Keratinocyte (primary cell): ENCODE data around the gene RAX2. TPM values are rescaled to one million over a fixed set of nuclear protein-coding genes. Genes with fewer than 3 reads are reported as not detected.

Experiments used
- DNase-seq: peaks from one replicate; pipeline ENCODE4 v3.0.0-alpha.2; 2011; ENCODE audit warnings: low read depth, missing footprints, low spot score
- FAIRE-seq: peaks from 2 replicates; lab custom pipeline; 2011; peaks lifted over from hg19 to GRCh38; lab: Jason Lieb, UNC
- H2AFZ ChIP-seq: 2 replicates; pipeline ENCODE4 v1.6.0; 2012; ENCODE audit warnings: low read length, control low read depth, inconsistent platforms; ENCODE audit not compliant: control insufficient read depth
- H3K27ac ChIP-seq: 2 replicates; pipeline ENCODE4 v1.5.1; 2011; ENCODE audit warnings: low read length; ENCODE audit not compliant: control insufficient read depth, insufficient read depth
- H3K27me3 ChIP-seq: 3 replicates; pipeline ENCODE4 v1.6.0; 2011; ENCODE audit warnings: low read length; ENCODE audit not compliant: control insufficient read depth, insufficient read depth; ENCODE audit errors: extremely low read depth
- H3K36me3 ChIP-seq, 2 experiments: 2 replicates in 1 of 2; 3 replicates in 1 of 2; pipeline ENCODE4 v1.5.1; 2011; ENCODE audit warnings: low read length in 2 of 2, mild to moderate bottlenecking in 1 of 2; ENCODE audit not compliant: control insufficient read depth in 2 of 2, insufficient read depth in 2 of 2; ENCODE audit errors: extremely low read depth in 1 of 2
- H3K4me1 ChIP-seq: 3 replicates; pipeline ENCODE4 v1.5.1; 2011; ENCODE audit warnings: low read length; ENCODE audit not compliant: control insufficient read depth, insufficient read depth; ENCODE audit errors: extremely low read depth
- H3K4me2 ChIP-seq: 3 replicates; pipeline ENCODE4 v1.6.0; 2011; ENCODE audit warnings: low read depth, low read length; ENCODE audit not compliant: control insufficient read depth, insufficient read depth; ENCODE audit errors: extremely low read depth
- H3K4me3 ChIP-seq, 3 experiments: fragments of 200-600 bp in 1 of 3; sonication (generic) in 1 of 3; 2 replicates in 2 of 3; 3 replicates in 1 of 3; pipeline ENCODE4 v1.5.1; 2011 to 2016; ENCODE audit warnings: low read length in 3 of 3, mild to moderate bottlenecking in 3 of 3, control low read depth in 2 of 3, inconsistent platforms in 1 of 3, low read depth in 1 of 3, mixed read lengths in 1 of 3, mixed run types in 1 of 3, moderate library complexity in 1 of 3; ENCODE audit not compliant: control insufficient read depth in 2 of 3, insufficient read depth in 2 of 3; ENCODE audit errors: extremely low read depth in 1 of 3
- H3K79me2 ChIP-seq: 2 replicates; pipeline ENCODE4 v1.6.0; 2012; ENCODE audit warnings: low read length; ENCODE audit not compliant: control insufficient read depth, insufficient read depth
- H3K9ac ChIP-seq: 3 replicates; pipeline ENCODE4 v1.6.0; 2011; ENCODE audit warnings: low read length; ENCODE audit not compliant: control insufficient read depth, insufficient read depth; ENCODE audit errors: extremely low read depth
- H3K9me1 ChIP-seq: 3 replicates; pipeline ENCODE4 v1.6.0; 2011; ENCODE audit warnings: low read length; ENCODE audit not compliant: control insufficient read depth, insufficient read depth; ENCODE audit errors: extremely low read depth
- H3K9me3 ChIP-seq: 2 replicates; pipeline ENCODE4 v1.5.1; 2012; ENCODE audit warnings: low read depth, low read length; ENCODE audit not compliant: control insufficient read depth
- H4K20me1 ChIP-seq: 3 replicates; pipeline ENCODE4 v1.6.0; 2011; ENCODE audit warnings: low read length; ENCODE audit not compliant: control insufficient read depth, insufficient read depth; ENCODE audit errors: extremely low read depth
- CTCF ChIP-seq, 3 experiments: IDR thresholded peaks in 1 of 3; conservative IDR thresholded peaks in 1 of 3; optimal IDR thresholded peaks in 1 of 3; 2 replicates in 2 of 3; 3 replicates in 1 of 3; pipeline versions ENCODE3 to v1.5.1; 2011; ENCODE audit warnings: low read length in 3 of 3, mild to moderate bottlenecking in 3 of 3, moderate library complexity in 2 of 3, control low read depth in 1 of 3, inconsistent platforms in 1 of 3; ENCODE audit not compliant: insufficient read depth in 2 of 3; ENCODE audit errors: extremely low read depth in 1 of 3
- EZH2 ChIP-seq: IDR thresholded peaks from one replicate; pipeline ENCODE4 v1.6.1; 2012; ENCODE audit warnings: inconsistent platforms, mild to moderate bottlenecking, low read length, moderate library complexity
- dilution Hi-C: fragments of 300-500 bp; cut with MboI; formaldehyde crosslinking; loops from one replicate; pipeline ENCODE4 v1.7.0; 2020; ENCODE audit warnings: low sequenced_read_pairs; ENCODE audit not compliant: extremely low pct_ligation_motif_present
- polyA plus RNA-seq, 5 experiments: library from polyadenylated mRNA; depleted of rRNA in 3 of 5; stranded (reverse) in 3 of 5; stranded (forward) in 1 of 5; unstranded in 1 of 5; fragments of >200 nt; gene quantifications; 1 replicate in 1 of 5; 2 replicates in 3 of 5; 3 replicates in 1 of 5; pipeline versions ENCODE4 v1.2.1 to v1.2.3, GENCODE V29; 2011 to 2012; ENCODE audit warnings: missing spikeins in 2 of 5, low read depth in 1 of 5, low replicate concordance in 1 of 5

Gene RAX2
- polyA plus RNA-seq, 1 donor (not counting 4 experiments of a cell fraction or from before 2014, with no cell fraction given) = not detected

GRCh38 chr19:3788996-3789778 lies 17.2 kb upstream of the RAX2 start:
- Histone ChIP-seq H3K27ac (no peak overlapping the region), H2AFZ (no peak overlapping the region), H4K20me1 (no peaks in the 10 kb centered on the region), H3K4me1 (no peaks in the 10 kb centered on the region), H3K9ac (no peak overlapping the region), H3K4me2 (no peak overlapping the region), H3K36me3 (no peaks in the 10 kb centered on the region), H3K27me3 (peaks cover 40% of the 10 kb centered on the region), H3K9me1 (no peaks in the 10 kb centered on the region), H3K79me2 (no peaks in the 10 kb centered on the region), H3K4me3 (no peak overlapping the region), H3K9me3 (no peaks in the 10 kb centered on the region)
- DNase-seq (no peak), FAIRE-seq (no peak)
- dilution Hi-C loops = no loop called here
- TF ChIP-seq EZH2 (no peak), CTCF (optimal IDR thresholded peaks at IDR 0.05 in 1 of 3, IDR thresholded peaks at IDR 0.05 in 1 of 3, conservative IDR thresholded peaks at IDR 0.05 in 1 of 3; ENCODE audit: extremely low read depth in 1 of 3, insufficient read depth in 2 of 3, low read length in 3 of 3) (no peak)

GRCh38 chr19:3785938-3786824 lies 14.2 kb upstream of the RAX2 start, which contains the start of gene MATK:
MATK (minus strand) TSS chr19:3786381; CDS start chr19:3785135, 1,246 bp downstream.
- H4K20me1 ChIP-seq = no peaks in the 10 kb centered on the region
- no peaks in the 10 kb centered on the region for H3K9me1 ChIP-seq
- no peak within 1 kb of the TSS for H3K27ac ChIP-seq
- no peak within 1 kb of the TSS for H3K4me2 ChIP-seq
- no peaks in the 10 kb centered on the region for H3K79me2 ChIP-seq
- dilution Hi-C loops = no loop called here
- H3K4me3 ChIP-seq = peak within 1 kb of the TSS in 1 of 3 experiments; percentile 12
- H3K9ac ChIP-seq = no peak within 1 kb of the TSS
- no peak for DNase-seq
- FAIRE-seq = no peak
- TF ChIP-seq EZH2 (peak; percentile 38), CTCF (optimal IDR thresholded peaks at IDR 0.05 in 1 of 3, IDR thresholded peaks at IDR 0.05 in 1 of 3, conservative IDR thresholded peaks at IDR 0.05 in 1 of 3; ENCODE audit: extremely low read depth in 1 of 3, insufficient read depth in 2 of 3, low read length in 3 of 3) (no peak)
- H2AFZ ChIP-seq = no peak within 1 kb of the TSS
- no peaks in the 10 kb centered on the region for H3K4me1 ChIP-seq
- H3K36me3 ChIP-seq = no peaks in the 10 kb centered on the region
- H3K27me3 ChIP-seq = peaks cover 45% of the 10 kb centered on the region
- peaks cover 6% of the 10 kb centered on the region for H3K9me3 ChIP-seq
